ENCODE results near the gene TNFSF11.

TNFSF11 gene

DNA sequence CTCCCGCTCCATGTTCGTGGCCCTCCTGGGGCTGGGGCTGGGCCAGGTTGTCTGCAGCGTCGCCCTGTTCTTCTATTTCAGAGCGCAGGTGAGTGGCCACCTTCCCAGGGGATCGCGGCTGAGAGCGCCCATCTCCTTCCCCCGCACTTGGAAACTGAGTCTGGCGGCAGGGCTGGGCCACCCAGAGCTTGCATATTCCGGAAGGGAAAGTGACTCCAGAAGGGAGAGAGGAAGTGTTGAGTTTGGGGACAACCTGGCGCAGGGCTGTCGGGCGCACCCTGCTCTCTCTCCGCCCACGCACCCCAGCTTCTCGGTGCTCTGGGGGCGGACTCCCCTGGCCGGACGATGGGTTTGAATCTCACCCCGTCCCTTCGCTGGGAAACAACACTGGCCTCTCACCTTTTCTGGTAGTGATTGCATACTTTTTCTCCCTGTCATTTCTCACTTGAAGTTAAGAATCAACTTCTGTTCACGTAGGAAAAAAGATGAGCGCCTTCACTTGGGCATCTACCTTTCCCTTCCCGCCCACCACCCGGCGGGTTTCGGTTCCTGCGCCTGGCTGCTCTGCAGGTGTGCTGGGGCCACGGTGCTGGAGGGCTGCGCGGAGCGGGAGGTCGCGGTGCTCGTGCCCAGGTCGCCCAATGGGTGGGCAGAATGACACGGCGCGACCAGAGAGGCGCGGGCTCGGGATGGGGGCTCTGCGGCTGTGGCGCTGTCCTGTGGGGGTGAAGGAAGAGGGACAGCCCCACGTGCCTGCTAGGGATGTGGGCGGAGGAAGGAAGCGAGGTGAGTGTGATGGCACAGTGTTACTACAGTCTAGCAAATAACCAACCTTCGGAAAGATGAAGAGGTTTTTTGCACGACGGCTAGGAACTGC, 721 bp downstream of the TNFSF11 start:
- no peak overlapping the region for H3K4me3 ChIP-seq (ENCODE audit: control insufficient read depth, low read depth, low read length)
- TF ChIP-seq, protein P1, sequence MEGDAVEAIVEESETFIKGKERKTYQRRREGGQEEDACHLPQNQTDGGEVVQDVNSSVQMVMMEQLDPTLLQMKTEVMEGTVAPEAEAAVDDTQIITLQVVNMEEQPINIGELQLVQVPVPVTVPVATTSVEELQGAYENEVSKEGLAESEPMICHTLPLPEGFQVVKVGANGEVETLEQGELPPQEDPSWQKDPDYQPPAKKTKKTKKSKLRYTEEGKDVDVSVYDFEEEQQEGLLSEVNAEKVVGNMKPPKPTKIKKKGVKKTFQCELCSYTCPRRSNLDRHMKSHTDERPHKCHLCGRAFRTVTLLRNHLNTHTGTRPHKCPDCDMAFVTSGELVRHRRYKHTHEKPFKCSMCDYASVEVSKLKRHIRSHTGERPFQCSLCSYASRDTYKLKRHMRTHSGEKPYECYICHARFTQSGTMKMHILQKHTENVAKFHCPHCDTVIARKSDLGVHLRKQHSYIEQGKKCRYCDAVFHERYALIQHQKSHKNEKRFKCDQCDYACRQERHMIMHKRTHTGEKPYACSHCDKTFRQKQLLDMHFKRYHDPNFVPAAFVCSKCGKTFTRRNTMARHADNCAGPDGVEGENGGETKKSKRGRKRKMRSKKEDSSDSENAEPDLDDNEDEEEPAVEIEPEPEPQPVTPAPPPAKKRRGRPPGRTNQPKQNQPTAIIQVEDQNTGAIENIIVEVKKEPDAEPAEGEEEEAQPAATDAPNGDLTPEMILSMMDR (IDR thresholded peaks at IDR 0.05; ENCODE audit: control insufficient read depth, insufficient read depth, low read depth, low read length, missing control alignments), result no peak
- DNase-seq (ENCODE audit: low read depth), result no peak

- no peak overlapping the region for H3K4me3 ChIP-seq (ENCODE audit: control insufficient read depth, low read depth, low read length)
- TF ChIP-seq, protein P1 (IDR thresholded peaks at IDR 0.05; ENCODE audit: control insufficient read depth, insufficient read depth, low read depth, low read length, missing control alignments), result no peak
- no peak for DNase-seq (ENCODE audit: low read depth)
Measured at GRCh38 chr13:42575938-42576337, 2.0 kb downstream of the TNFSF11 start.

DNA sequence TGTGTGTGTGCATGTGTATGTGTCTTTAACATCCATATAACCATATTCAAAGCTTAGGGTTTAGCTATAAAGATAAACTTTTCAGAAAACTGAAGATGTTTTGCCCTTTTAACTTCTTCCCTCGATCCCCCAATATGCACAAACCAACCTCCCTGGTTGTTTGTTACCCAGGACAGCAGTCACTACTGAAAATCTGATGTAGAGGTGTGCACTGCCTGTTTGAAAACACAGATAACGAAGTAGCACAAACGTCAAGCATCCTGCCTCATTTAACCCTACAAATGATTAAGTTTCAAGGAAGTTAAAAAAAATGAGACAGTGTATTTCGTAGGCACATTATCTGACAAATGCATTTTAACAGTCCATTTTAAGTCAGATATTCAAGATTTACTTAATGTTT, 3.6 kb downstream of the TNFSF11 start:
- no peak overlapping the region for H3K4me3 ChIP-seq (ENCODE audit: control insufficient read depth, low read depth, low read length)
- no peak for DNase-seq (ENCODE audit: low read depth)
- TF ChIP-seq, protein P1 (IDR thresholded peaks at IDR 0.05; ENCODE audit: control insufficient read depth, insufficient read depth, low read depth, low read length, missing control alignments), result no peak

DNA sequence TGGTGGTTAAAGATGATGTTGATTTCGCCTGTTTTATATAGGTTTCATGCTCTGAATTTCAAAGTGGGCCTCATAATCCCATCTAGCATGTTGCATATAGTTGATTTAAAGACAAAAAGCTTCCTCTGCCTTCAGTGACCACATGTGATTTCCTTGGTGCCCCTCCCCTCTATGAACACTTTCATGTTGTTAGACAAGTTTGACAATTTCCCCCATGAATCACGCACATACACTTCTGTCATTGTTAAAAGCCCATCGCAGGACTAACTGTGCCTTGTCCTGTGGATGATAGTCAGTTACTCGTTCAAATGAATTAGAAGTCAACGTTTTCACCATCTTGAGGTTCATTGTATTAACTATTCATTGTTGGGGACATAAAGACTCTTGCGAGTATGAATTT, 6.7 kb downstream of the TNFSF11 start:
- H3K4me3 ChIP-seq (ENCODE audit: control insufficient read depth, low read depth, low read length), result no peak overlapping the region
- TF ChIP-seq, protein P1 (IDR thresholded peaks at IDR 0.05; ENCODE audit: control insufficient read depth, insufficient read depth, low read depth, low read length, missing control alignments), result no peak
- no peak for DNase-seq (ENCODE audit: low read depth)

GRCh38 chr13:42581427-42581826, 7.5 kb downstream of the TNFSF11 start:
- no peak for DNase-seq (ENCODE audit: low read depth)
- no peak overlapping the region for H3K4me3 ChIP-seq (ENCODE audit: control insufficient read depth, low read depth, low read length)
- TF ChIP-seq, protein P1 (IDR thresholded peaks at IDR 0.05; ENCODE audit: control insufficient read depth, insufficient read depth, low read depth, low read length, missing control alignments), result no peak

DNA sequence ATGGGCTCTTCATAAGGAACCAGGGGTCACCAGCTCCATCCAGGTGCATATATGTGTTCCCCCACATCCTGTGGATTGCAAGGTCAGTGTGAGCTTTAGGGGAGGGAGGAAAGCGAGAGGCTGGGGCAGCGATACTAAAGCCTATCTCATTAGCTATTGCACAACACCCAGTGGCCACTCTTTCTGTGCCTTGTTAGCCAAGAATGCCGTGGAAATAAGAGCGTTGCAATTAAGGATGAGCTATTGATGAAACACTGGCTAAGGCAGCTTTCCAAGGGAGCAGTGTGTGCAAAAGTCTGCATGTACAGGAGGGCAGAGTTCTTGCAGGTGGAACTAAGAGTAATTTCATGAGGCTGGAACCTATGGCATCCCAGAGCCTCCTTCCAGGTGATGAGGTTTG, 17.6 kb downstream of the TNFSF11 start:
- H3K4me3 ChIP-seq (ENCODE audit: control insufficient read depth, low read depth, low read length), result no peak overlapping the region
- TF ChIP-seq, protein P1 (IDR thresholded peaks at IDR 0.05; ENCODE audit: control insufficient read depth, insufficient read depth, low read depth, low read length, missing control alignments), result no peak
- no peak for DNase-seq (ENCODE audit: low read depth)

All from AG09309 (cell line).